Neural progenitor cell (in vitro differentiated cells): ENCODE data around the gene SV2B. TPM values are rescaled to one million over a fixed set of nuclear protein-coding genes. Genes with fewer than 3 reads are reported as not detected.

ENCODE experiments used
- DNase-seq: peaks from one replicate; pipeline ENCODE4 v3.0.0-alpha.2; 2016; ENCODE audit warnings: low spot score
- H2AFZ ChIP-seq: fragments of 200-600 bp; sonication (generic); replicated peaks from 2 replicates; pipeline ENCODE4 v1.6.1; 2016; ENCODE audit warnings: antibody characterized with exemption
- H3F3A ChIP-seq: fragments of 200-600 bp; sonication (generic); 2 replicates; pipeline ENCODE4 v1.6.1; 2016; ENCODE audit warnings: antibody characterized with exemption, low read depth
- H3K27ac ChIP-seq: fragments of 200-600 bp; sonication (generic); 2 replicates; pipeline ENCODE4 v1.5.1; 2016; ENCODE audit warnings: mild to moderate bottlenecking
- H3K27me3 ChIP-seq: fragments of 200-600 bp; sonication (generic); 2 replicates; pipeline ENCODE4 v1.6.1; 2016; ENCODE audit warnings: mild to moderate bottlenecking, moderate library complexity
- H3K36me3 ChIP-seq: fragments of 200-600 bp; sonication (generic); 2 replicates; pipeline ENCODE4 v1.5.1; 2016
- H3K4me1 ChIP-seq: fragments of 200-600 bp; sonication (generic); 2 replicates; pipeline ENCODE4 v1.6.1; 2016; ENCODE audit warnings: mixed run types
- H3K4me2 ChIP-seq: fragments of 200-600 bp; sonication (generic); 2 replicates; pipeline ENCODE4 v1.6.1; 2016
- H3K4me3 ChIP-seq: fragments of 200-600 bp; sonication (generic); 2 replicates; pipeline ENCODE4 v1.5.1; 2016
- H3K79me2 ChIP-seq: fragments of 200-600 bp; sonication (generic); 2 replicates; pipeline ENCODE4 v1.6.1; 2016; ENCODE audit warnings: low read depth
- H3K9ac ChIP-seq: fragments of 200-600 bp; sonication (generic); 2 replicates; pipeline ENCODE4 v1.6.1; 2016
- H3K9me3 ChIP-seq: fragments of 200-600 bp; sonication (generic); 2 replicates; pipeline ENCODE4 v1.5.1; 2016; ENCODE audit warnings: low read depth
- H4K20me1 ChIP-seq: fragments of 200-600 bp; sonication (generic); 2 replicates; pipeline ENCODE4 v1.6.1; 2016; ENCODE audit warnings: low read depth
- H3K27ac Mint-ChIP-seq: 3 replicates; pipeline ENCODE4 v1.8.0; 2021; ENCODE audit warnings: mixed read lengths
- H3K27me3 Mint-ChIP-seq: 2 replicates; pipeline ENCODE4 v1.8.0; 2022; ENCODE audit warnings: low read depth, mild to moderate bottlenecking, inconsistent platforms, moderate library complexity, mixed read lengths; ENCODE audit not compliant: insufficient read depth
- H3K36me3 Mint-ChIP-seq: 3 replicates; pipeline ENCODE4 v1.8.0; 2021; ENCODE audit warnings: mixed read lengths
- H3K4me1 Mint-ChIP-seq: 3 replicates; pipeline ENCODE4 v1.8.0; 2021; ENCODE audit warnings: mixed read lengths
- H3K4me3 Mint-ChIP-seq: 3 replicates; pipeline ENCODE4 v1.8.0; 2021; ENCODE audit warnings: mild to moderate bottlenecking, moderate library complexity, mixed read lengths
- H3K9me3 Mint-ChIP-seq: 3 replicates; pipeline ENCODE4 v1.8.0; 2020; ENCODE audit warnings: mixed read lengths
- EZH2 ChIP-seq: fragments of 200-600 bp; sonication (generic); IDR thresholded peaks from 2 replicates; pipeline ENCODE4 v1.6.1; 2017; ENCODE audit warnings: antibody characterized with exemption, mild to moderate bottlenecking, moderate library complexity
- EZH2phosphoT487 ChIP-seq: fragments of 200-600 bp; sonication (generic); IDR thresholded peaks from 2 replicates; pipeline ENCODE4 v1.6.1; 2017; ENCODE audit warnings: antibody characterized with exemption
- total RNA-seq: library from RNA; depleted of rRNA; stranded (reverse); fragments of >200 nt; gene quantifications from 2 replicates; pipeline ENCODE4 v1.2.3, GENCODE V29; 2015; ENCODE audit warnings: low replicate concordance
- TF ChIP-seq, protein P1 (sequence below): fragments of 200-600 bp; sonication (generic); IDR thresholded peaks from 2 replicates; pipeline ENCODE4 v1.5.1; 2017; ENCODE audit warnings: antibody characterized with exemption, mild to moderate bottlenecking

The SV2B gene
- total RNA-seq, 1 donor from 2014 or later, result 0.02 TPM

DNA sequence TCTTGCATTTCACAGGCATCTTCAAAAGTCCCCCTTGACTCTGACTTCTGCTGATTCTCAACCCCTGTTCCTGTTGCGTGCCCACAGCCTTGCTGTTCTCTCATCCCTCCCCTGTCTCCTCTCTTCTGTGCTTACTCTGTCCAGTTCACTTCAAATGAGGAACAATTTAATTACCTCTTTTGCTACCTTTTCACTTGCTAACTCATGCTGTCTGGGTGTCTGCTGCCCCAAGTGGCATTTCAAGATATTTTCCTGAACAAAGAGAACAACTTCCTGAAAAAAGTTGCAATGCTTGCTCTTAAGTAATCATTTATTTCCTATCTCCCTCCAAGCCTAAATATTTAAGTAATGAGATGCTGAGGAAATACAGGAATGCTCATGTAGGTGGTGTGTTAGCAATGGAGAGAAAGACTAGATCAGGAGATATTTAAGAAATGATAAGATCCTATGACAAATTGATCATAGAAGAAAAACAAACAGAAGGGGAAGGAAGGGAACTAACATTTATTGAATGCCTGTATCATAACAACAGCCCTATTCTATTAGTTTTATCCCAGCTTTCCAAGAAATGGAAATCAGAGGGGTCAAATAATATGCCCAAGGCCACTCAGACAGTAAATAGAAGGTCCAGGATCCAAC, 42.2 kb downstream of the SV2B start:
- Mint-ChIP-seq H3K36me3 (no peaks in the 10 kb centered on the region), H3K4me3 (no peak overlapping the region), H3K4me1 (no peaks in the 10 kb centered on the region), H3K27ac (no peak overlapping the region), H3K27me3 (peaks cover 10% of the 10 kb centered on the region), H3K9me3 (peaks cover 4% of the 10 kb centered on the region)
- Histone ChIP-seq H3K4me3 (no peak overlapping the region), H3K27me3 (peaks cover 7% of the 10 kb centered on the region), H3F3A (no peaks in the 10 kb centered on the region), H3K9me3 (no peaks in the 10 kb centered on the region), H3K36me3 (no peaks in the 10 kb centered on the region), H3K4me2 (no peak overlapping the region), H4K20me1 (no peaks in the 10 kb centered on the region), H3K27ac (no peak overlapping the region), H3K4me1 (no peaks in the 10 kb centered on the region), H2AFZ (peak overlapping the region; percentile 63), H3K9ac (no peak overlapping the region), H3K79me2 (no peaks in the 10 kb centered on the region)
- TF ChIP-seq, protein P1, sequence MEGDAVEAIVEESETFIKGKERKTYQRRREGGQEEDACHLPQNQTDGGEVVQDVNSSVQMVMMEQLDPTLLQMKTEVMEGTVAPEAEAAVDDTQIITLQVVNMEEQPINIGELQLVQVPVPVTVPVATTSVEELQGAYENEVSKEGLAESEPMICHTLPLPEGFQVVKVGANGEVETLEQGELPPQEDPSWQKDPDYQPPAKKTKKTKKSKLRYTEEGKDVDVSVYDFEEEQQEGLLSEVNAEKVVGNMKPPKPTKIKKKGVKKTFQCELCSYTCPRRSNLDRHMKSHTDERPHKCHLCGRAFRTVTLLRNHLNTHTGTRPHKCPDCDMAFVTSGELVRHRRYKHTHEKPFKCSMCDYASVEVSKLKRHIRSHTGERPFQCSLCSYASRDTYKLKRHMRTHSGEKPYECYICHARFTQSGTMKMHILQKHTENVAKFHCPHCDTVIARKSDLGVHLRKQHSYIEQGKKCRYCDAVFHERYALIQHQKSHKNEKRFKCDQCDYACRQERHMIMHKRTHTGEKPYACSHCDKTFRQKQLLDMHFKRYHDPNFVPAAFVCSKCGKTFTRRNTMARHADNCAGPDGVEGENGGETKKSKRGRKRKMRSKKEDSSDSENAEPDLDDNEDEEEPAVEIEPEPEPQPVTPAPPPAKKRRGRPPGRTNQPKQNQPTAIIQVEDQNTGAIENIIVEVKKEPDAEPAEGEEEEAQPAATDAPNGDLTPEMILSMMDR, result peak; percentile 65
- TF ChIP-seq EZH2 (no peak), EZH2phosphoT487 (no peak)
- DNase-seq, result peak; percentile 22

DNA sequence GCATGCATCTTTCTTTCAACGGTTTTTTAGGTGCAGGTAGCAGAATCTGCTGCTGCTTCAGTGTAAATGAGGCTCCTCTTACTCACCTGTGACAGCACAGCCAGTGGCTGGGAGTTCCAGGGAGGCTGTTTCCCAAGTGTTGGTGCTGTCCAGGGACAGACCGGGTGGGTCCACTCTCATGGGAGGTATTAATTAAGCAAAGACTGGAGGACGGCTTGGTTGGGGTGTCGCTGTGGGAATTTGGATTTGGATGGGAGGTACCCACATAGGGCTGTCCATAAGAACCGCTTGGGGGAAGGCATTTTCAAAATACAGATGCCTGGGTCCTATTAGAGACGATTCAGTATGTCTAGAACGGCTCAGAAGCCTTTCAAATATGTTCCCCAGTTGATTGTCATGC, 42.9 kb downstream of the SV2B start:
- Histone ChIP-seq H3K4me2 (no peak overlapping the region), H3K27ac (no peak overlapping the region), H3K79me2 (no peaks in the 10 kb centered on the region), H3K27me3 (peaks cover 7% of the 10 kb centered on the region), H3K4me1 (no peaks in the 10 kb centered on the region), H3K36me3 (no peaks in the 10 kb centered on the region), H2AFZ (no peak overlapping the region), H4K20me1 (no peaks in the 10 kb centered on the region), H3F3A (no peaks in the 10 kb centered on the region), H3K9me3 (no peaks in the 10 kb centered on the region), H3K9ac (no peak overlapping the region), H3K4me3 (no peak overlapping the region)
- H3K27me3 Mint-ChIP-seq, result peaks cover 10% of the 10 kb centered on the region
- no peaks in the 10 kb centered on the region for H3K4me1 Mint-ChIP-seq
- no peaks in the 10 kb centered on the region for H3K36me3 Mint-ChIP-seq
- no peak overlapping the region for H3K4me3 Mint-ChIP-seq
- peaks cover 4% of the 10 kb centered on the region for H3K9me3 Mint-ChIP-seq
- no peak for DNase-seq
- TF ChIP-seq, protein P1, result no peak
- no peak for TF ChIP-seq EZH2
- no peak for TF ChIP-seq EZH2phosphoT487
- no peak overlapping the region for H3K27ac Mint-ChIP-seq

DNA sequence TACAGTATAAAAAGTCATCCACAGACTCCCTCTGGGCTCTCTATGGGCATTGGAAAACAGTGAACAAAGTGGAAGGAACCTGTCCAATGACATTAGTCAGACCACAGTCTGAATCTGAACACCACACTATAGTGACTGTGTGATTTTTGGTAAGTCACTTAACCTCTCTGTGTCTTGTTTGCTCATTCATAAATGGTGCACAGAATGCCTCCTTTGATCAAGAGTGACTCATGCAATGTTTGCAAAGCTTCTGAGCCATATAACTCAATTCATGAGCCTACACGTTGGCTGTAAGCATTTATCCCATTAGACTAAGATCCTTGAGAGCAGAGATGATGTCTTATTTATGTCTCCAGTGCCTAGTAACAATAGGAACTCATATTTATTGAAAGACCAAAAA, 46.7 kb downstream of the SV2B start:
- no peaks in the 10 kb centered on the region for H3K79me2 ChIP-seq
- no peaks in the 10 kb centered on the region for H3F3A ChIP-seq
- H3K27me3 Mint-ChIP-seq, result peaks cover 4% of the 10 kb centered on the region
- H2AFZ ChIP-seq, result no peak overlapping the region
- no peaks in the 10 kb centered on the region for H3K9me3 ChIP-seq
- no peak overlapping the region for H3K9ac ChIP-seq
- peaks cover 4% of the 10 kb centered on the region for H3K9me3 Mint-ChIP-seq
- no peaks in the 10 kb centered on the region for H3K4me1 Mint-ChIP-seq
- no peaks in the 10 kb centered on the region for H3K4me1 ChIP-seq
- no peak for DNase-seq
- no peak overlapping the region for H3K27ac ChIP-seq
- peaks cover 7% of the 10 kb centered on the region for H3K27me3 ChIP-seq
- TF ChIP-seq EZH2phosphoT487, result no peak
- TF ChIP-seq, protein P1, result no peak
- TF ChIP-seq EZH2, result no peak
- H3K36me3 ChIP-seq, result no peaks in the 10 kb centered on the region
- H3K4me3 ChIP-seq, result no peak overlapping the region
- no peak overlapping the region for H3K4me3 Mint-ChIP-seq
- H3K4me2 ChIP-seq, result no peak overlapping the region
- no peaks in the 10 kb centered on the region for H3K36me3 Mint-ChIP-seq
- H4K20me1 ChIP-seq, result no peaks in the 10 kb centered on the region
- H3K27ac Mint-ChIP-seq, result no peak overlapping the region
